ENCODE results near the gene HPN. TPM values are rescaled to one million over a fixed set of nuclear protein-coding genes. Genes with fewer than 3 reads are reported as not detected.
"Not testable (repeated sequence)": the region's sequence is repeated elsewhere in the genome, so short reads cannot be mapped to it uniquely, and the experiment has no call there.

HPN gene
- total RNA-seq, 1 donor, result 0.10 TPM

DNA sequence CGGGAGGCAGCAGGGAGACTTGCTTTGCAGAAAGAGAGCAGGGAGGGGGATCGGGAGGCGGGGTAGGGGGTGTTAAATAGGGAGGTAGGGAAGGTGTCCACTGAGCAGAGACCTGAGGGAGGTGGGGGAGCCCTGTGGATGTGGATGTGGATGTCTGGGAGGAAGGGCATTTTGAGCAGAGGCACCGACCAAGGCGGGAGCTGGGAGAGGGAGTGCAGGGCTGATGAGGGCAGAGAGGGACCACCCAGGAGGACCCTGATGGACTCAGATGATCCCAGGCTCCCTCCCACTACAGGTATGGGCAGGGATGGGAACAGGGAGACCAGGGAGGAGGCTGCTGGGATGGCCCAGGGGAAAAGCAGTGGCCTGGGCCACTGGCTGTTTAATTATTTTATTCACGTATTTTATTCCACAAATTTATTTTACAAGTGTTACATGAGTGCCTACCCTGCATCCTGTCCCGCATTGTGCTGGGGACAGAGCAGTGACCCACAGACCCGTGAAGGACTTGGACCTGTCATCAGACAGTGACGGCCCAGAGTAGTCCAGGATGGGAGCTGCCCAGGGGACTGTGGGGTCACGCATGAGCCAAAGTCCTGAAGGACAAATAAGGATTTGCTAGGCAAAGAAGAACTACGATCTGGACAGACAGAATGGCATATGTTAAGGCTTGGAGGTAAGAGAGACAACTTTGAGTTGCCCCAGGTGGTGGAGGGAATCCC, 36.1 kb upstream of the HPN start:
- Histone ChIP-seq H3K4me1 (ENCODE audit: insufficient read depth, low read length) (peaks cover 51% of the 10 kb centered on the region), H3K9me3 (ENCODE audit: low read depth, low read length) (no peaks in the 10 kb centered on the region), H3K4me3 (ENCODE audit: low read length) (no peak overlapping the region), H3K27me3 (ENCODE audit: insufficient read depth, low read length) (no peaks in the 10 kb centered on the region)

DNA sequence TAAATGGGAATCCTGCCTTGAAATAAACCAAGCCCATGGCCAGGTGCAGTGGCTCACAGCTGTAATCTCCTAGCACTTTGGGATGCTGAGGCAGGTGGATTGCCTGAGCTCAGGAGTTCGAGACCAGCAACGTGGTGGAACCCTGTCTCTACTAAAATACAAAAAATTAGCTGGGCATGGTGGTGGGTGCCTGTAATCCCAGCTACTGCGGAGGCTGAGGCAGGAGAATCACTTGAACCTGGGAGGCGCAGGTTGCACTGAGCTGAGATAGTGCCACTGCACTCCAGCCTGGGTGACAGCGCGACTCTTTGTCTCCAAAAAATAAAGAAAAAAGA, 35.5 kb upstream of the HPN start:
- H3K4me3 ChIP-seq (ENCODE audit: low read length); H3K27me3 ChIP-seq (ENCODE audit: insufficient read depth, low read length); H3K9me3 ChIP-seq (ENCODE audit: low read depth, low read length): not testable (repeated sequence)
- peaks cover 56% of the 10 kb centered on the region for H3K4me1 ChIP-seq (ENCODE audit: insufficient read depth, low read length)

DNA sequence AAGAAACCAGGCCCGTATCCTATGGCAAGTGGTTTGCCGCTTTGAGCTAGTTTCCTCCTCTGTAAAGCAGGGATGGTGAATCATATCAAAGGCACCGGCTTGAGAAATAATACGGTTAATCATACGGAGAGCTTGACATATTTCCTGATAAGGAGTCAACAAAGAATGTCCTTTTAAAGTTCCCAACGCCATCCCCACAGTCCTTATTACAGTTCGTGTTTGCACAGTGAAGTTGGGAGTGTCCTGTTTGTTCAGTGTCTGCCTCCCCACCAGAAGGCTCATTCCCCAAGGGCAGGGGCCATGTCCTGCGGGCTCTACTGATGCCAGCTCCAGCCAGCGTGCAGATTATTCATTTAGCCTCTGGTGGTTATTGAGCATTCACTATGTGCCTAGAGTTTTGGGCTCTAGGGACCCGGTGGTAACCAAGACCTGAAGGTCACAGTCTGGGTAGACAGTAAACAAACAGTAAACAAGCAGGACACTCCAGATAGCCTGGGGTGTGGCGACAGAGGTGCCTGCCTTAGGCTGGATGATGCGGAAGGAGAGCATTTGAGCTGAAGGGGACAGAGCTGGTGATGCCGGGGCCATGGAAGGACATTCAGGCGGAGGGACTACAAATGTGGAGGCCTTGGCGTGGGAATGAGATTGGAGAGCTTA, 35.1 kb upstream of the HPN start:
- Histone ChIP-seq H3K27me3 (ENCODE audit: insufficient read depth, low read length) (no peaks in the 10 kb centered on the region), H3K4me1 (ENCODE audit: insufficient read depth, low read length) (peaks cover 56% of the 10 kb centered on the region)

DNA sequence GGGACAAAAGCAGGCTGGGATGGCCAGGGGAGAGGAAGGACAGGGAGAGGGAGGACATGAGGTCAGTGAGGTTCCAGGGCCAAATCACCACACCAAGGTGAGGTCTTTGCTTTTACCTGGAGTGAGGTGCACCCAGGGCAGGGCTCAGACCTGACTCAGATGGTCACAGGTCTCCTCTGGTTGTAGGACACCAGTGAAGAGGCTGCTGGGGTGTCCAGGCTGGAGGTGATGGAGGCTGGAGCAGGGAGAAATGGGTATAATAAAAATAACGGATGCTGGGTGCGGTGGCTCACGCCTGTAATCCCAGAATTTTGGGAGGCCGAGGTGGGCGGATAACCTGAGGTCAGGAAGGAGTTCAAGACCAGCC, 34.5 kb upstream of the HPN start:
- H3K27me3 ChIP-seq (ENCODE audit: insufficient read depth, low read length), result no peaks in the 10 kb centered on the region
- H3K4me3 ChIP-seq (ENCODE audit: low read length), result no peak overlapping the region
- H3K4me1 ChIP-seq (ENCODE audit: insufficient read depth, low read length), result peaks cover 56% of the 10 kb centered on the region
- no peaks in the 10 kb centered on the region for H3K9me3 ChIP-seq (ENCODE audit: low read depth, low read length)

More for the DNA sequence above, 35.1 kb upstream of the HPN start:
- Histone ChIP-seq H3K4me3 (ENCODE audit: low read length) (no peak overlapping the region), H3K9me3 (ENCODE audit: low read depth, low read length) (no peaks in the 10 kb centered on the region)

DNA sequence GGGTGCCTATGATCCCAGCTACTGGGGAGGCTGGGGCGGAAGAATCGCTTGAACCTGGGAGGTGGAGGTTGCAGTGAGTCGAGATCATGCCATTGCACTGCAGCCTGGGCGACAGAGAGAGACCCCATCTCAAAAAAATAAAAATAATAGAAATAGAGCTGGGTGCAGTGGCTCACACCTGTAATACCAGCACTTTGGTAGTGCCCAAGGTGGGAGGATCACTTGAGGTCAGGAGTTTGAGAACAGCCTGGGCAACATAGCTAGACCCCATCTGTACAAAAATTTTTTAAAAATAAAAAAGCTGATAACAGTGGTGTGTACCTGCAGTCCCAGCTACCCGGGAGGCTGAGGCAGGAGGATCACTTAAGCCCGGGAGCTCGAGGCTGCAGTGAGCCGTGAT, 34.1 kb upstream of the HPN start:
- H3K4me3 ChIP-seq (ENCODE audit: low read length); H3K9me3 ChIP-seq (ENCODE audit: low read depth, low read length); H3K27me3 ChIP-seq (ENCODE audit: insufficient read depth, low read length): not testable (repeated sequence)
- peaks cover 56% of the 10 kb centered on the region for H3K4me1 ChIP-seq (ENCODE audit: insufficient read depth, low read length)

DNA sequence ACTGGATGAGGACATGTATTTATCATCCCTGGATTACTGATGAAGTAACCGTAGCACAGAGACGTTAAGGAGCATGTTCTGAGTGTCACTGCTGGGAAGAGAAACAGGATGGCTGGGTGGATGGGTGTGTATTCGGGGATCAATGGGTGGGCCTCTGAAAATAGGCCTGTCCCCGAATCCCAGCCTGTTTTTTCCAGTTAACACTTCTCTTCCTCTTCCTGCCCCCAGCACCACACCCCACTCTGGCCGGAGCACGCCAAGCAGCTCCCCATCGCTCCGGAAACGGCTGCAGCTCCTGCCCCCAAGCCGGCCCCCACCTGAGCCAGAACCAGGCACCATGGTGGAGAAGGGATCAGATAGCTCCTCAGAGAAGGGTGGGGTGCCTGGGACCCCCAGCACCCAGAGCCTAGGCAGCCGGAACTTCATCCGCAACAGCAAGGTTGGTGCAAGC, 32.6 kb upstream of the HPN start:
- no peaks in the 10 kb centered on the region for H3K27me3 ChIP-seq (ENCODE audit: insufficient read depth, low read length)
- no peak overlapping the region for H3K4me3 ChIP-seq (ENCODE audit: low read length)
- peaks cover 56% of the 10 kb centered on the region for H3K4me1 ChIP-seq (ENCODE audit: insufficient read depth, low read length)
- no peaks in the 10 kb centered on the region for H3K9me3 ChIP-seq (ENCODE audit: low read depth, low read length)

DNA sequence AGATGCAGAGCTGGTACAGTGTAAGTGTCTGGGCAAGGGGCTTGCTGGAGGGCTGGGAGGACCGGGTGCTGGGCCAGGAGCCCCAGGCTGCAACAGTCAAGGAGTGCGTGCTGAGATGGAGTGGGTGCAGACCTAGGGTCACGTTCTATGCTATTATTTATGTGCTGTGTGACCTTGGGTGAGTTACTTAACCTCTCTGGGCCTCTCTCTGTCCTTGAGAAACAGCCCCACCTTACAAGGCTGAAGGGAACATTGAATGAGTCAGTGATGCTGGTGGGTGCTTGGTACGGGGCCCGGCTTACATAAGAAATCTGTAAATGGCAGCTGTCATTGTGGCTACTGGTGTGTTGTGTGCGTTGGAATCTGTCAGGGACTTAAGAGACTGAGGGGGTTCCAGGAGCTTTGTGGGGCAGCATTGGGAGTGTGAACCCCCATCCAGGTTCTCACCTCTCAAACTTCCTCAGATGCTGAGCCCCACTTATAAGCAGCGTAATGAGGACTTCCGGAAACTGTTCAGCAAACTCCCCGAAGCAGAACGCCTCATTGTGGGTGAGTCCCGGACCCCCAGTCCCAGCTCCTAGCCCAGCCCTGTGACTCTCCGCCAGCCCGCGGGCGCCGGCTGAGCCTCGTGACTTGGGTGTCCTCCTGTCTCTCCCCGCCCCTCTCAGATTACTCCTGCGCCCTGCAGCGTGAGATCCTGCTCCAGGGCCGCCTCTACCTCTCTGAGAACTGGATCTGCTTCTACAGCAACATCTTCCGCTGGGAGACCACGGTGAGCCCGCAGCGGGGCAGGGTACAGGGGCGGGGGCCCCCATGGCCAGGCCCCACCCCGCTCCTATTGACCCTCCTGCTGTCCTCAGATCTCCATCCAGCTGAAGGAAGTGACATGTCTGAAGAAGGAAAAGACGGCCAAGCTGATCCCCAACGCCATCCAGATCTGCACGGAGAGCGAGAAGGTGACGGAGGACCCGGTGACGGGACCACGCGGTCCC, 31.8 kb upstream of the HPN start:
- Histone ChIP-seq H3K4me3 (ENCODE audit: low read length) (no peak overlapping the region), H3K27me3 (ENCODE audit: insufficient read depth, low read length) (no peaks in the 10 kb centered on the region), H3K4me1 (ENCODE audit: insufficient read depth, low read length) (peaks cover 56% of the 10 kb centered on the region), H3K9me3 (ENCODE audit: low read depth, low read length) (no peaks in the 10 kb centered on the region)

DNA sequence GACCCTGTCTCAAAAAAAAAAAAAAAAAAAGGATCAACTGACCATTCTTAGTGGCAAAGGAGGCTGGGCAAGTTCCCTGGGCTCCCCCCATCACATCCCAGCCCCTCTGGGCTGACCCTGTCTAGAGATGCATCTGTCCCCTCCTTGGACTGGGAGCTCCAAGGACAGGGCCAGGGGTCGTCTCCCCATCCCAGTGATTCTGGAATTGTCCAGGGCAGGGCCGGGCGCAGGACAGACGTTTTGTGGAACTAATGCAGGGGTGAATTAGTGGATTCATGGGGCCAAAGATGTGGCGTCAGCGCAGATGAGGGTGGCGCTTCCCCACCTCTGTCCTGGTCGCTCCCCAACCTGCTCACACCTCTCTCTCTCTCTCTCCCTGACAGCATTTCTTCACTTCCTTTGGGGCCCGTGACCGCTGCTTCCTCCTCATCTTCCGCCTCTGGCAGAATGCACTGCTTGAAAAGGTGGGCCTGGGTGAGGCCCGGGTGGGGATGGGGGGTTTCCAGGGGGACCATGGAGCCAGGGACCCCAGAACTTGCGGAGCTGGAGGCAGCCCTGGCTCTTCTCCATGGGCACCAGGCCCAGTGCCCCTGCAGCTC, 30.3 kb upstream of the HPN start:
- H3K9me3 ChIP-seq (ENCODE audit: low read depth, low read length), result no peaks in the 10 kb centered on the region
- H3K4me1 ChIP-seq (ENCODE audit: insufficient read depth, low read length), result peaks cover 66% of the 10 kb centered on the region
- no peak overlapping the region for H3K4me3 ChIP-seq (ENCODE audit: low read length)

DNA sequence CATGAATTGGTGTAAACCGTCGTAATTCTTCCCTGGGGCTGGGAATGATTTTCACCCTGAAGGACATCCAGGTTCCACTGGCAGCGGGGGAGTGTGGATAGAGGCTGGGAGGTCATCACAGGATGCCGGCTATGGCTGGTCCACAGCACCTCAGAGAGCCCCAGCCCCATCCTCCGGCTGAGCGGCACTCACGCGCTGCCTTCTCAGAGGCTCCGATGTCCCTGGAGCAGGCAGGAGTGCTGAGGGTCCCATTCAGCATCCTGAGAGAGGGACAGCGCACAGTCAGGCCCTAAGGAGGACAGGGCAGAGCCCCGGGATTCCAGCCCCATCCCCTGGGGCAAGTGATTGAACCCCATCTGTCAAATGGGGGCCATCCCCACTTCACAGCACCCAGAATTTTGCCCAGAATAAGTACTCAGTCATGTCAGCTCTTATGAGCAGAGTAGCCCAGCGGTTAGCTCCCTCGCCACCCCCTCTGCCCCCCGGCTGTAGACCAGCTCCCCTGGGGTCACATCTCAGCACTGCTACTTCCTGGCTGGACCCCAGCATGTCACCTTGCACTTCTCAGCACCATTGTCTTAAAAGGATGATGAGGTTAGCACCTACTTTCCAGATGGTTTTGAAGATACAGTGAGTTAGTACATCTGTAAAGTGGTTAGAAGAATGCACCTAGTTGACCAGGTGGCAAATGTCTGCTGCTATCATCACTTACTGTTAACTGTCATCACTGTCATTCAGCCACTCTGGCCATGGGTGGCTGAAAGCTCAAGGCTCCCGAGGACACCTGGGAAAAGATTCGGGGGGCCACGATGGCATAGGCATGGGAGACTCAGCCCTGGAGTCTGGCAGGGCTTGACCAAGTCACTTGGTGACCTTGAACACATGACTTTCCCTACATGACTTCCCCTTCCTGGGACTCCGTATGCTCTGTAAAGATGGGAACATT, 29.5 kb upstream of the HPN start:
- no peaks in the 10 kb centered on the region for H3K27me3 ChIP-seq (ENCODE audit: insufficient read depth, low read length)
- no peaks in the 10 kb centered on the region for H3K9me3 ChIP-seq (ENCODE audit: low read depth, low read length)
- H3K4me1 ChIP-seq (ENCODE audit: insufficient read depth, low read length), result peaks cover 68% of the 10 kb centered on the region
- no peak overlapping the region for H3K4me3 ChIP-seq (ENCODE audit: low read length)

More for the DNA sequence above, 30.3 kb upstream of the HPN start:
- no peaks in the 10 kb centered on the region for H3K27me3 ChIP-seq (ENCODE audit: insufficient read depth, low read length)

DNA sequence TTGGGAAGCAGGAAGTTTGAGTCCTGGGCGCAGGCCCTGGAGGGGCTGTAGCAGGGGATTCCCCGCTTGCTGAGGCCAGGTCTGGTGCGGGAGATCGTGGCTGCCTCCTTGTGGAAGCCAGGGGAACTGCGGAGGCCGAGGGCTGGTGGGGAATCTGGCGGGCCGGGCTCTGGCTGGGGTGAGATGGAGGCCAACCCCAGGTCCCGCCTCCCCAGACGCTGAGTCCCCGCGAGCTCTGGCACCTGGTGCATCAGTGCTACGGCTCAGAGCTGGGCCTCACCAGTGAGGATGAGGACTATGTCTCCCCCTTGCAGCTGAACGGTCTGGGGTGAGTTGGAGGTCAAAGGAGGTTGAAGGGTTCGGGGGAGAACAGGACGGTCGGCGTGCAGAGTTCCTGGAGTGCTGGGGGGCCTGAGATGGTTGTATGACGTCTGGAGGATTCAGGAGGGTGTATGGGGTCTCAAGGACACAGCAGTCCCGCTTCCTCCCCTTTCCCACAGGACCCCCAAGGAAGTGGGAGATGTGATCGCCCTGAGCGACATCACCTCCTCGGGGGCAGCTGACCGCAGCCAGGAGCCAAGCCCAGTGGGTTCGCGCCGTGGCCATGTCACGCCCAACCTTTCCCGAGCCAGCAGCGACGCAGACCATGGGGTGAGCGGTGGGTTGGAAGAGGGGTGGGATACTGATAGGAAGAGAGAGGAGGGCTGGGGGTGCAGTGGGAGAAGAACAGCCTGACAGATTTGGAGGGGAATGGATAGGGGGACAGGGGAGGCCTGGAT, 28.3 kb upstream of the HPN start:
- Histone ChIP-seq H3K4me1 (ENCODE audit: insufficient read depth, low read length) (peaks cover 77% of the 10 kb centered on the region), H3K4me3 (ENCODE audit: low read length) (no peak overlapping the region), H3K27me3 (ENCODE audit: insufficient read depth, low read length) (no peaks in the 10 kb centered on the region), H3K9me3 (ENCODE audit: low read depth, low read length) (no peaks in the 10 kb centered on the region)

DNA sequence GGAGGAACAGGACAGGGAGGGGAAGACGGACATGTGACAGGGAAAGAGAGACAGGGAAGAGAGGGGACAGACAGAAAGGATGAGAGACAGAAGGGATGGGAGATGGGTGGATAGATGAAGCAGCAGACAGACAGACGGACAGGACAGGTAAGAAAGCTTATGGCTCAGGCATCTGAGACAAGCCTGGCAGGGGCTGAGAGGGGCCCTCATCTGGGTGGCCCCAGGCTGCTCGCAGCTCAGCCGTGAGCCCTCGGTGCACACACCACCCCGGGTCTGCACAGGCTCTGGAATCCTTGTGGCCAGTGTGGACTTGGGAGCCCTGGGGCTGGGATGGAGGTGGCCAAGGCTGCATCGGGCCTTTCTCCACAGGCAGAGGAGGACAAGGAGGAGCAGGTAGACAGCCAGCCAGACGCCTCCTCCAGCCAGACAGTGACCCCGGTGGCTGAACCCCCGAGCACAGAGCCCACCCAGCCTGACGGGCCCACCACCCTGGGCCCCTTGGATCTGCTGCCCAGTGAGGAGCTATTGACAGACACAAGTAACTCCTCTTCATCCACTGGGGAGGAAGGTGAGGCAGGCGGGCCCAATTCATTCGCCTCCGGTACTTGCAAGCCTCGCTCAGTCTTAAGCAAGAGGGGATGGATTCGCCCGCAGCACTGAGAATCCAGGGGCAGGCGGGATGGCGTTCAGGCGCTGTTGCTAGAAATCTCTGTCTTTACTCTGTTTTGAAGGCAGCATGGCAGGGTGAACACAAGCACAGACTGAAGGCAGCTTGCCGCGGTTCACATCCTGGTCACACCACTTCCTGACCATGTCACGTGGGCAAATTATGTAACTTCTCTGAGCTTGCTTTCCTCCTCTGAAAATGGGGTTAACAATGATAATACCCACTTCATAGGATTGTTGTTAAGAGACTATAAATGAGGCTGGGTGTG, 27.4 kb upstream of the HPN start:
- Histone ChIP-seq H3K9me3 (ENCODE audit: low read depth, low read length) (no peaks in the 10 kb centered on the region), H3K4me3 (ENCODE audit: low read length) (no peak overlapping the region), H3K27me3 (ENCODE audit: insufficient read depth, low read length) (no peaks in the 10 kb centered on the region), H3K4me1 (ENCODE audit: insufficient read depth, low read length) (peaks cover 77% of the 10 kb centered on the region)

DNA sequence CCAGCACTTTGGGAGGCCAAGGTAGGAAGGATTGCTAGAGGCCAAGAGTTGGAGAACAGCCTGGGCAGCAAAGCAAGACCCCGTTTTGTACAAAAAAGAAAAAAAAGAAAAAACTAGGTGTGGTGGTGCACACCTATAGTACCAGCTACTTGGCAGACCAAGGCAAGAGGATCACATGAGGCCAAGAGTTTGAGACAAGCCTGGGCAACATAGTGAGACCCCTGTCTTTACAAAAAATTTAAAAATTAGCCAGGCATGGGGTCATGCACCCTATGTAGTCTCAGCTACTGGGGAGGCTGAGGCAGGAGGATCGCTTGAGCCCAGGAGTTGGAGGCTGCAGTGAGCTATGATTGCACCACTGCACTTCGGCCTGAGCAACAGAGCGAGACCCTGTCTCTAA, 26.7 kb upstream of the HPN start:
- not testable (repeated sequence) for H3K4me3 ChIP-seq (ENCODE audit: low read length); H3K27me3 ChIP-seq (ENCODE audit: insufficient read depth, low read length); H3K9me3 ChIP-seq (ENCODE audit: low read depth, low read length)
- peaks cover 74% of the 10 kb centered on the region for H3K4me1 ChIP-seq (ENCODE audit: insufficient read depth, low read length)
